HL-60 (cell line): ENCODE data around the gene PLXNA2.

Experiments
- GABPA ChIP-seq: IDR thresholded peaks from 2 replicates; pipeline ENCODE4 v1.6.1; 2012; ENCODE audit warnings: low read depth
- POLR2AphosphoS5 ChIP-seq: IDR thresholded peaks from 2 replicates; pipeline ENCODE4 v1.6.1; 2012; ENCODE audit warnings: low read depth
- REST ChIP-seq: IDR thresholded peaks from 2 replicates; pipeline ENCODE4 v1.6.1; 2012; ENCODE audit warnings: low read depth; ENCODE audit not compliant: insufficient replicate concordance
- SPI1 ChIP-seq: IDR thresholded peaks from 2 replicates; pipeline ENCODE4 v1.6.1; 2012; ENCODE audit warnings: low read depth, mild to moderate bottlenecking, borderline replicate concordance
- TF ChIP-seq, protein P1 (sequence below): IDR thresholded peaks from one replicate; pipeline ENCODE4 v1.5.1; 2011; ENCODE audit warnings: low read length, control low read depth, inconsistent platforms; ENCODE audit not compliant: insufficient read depth

DNA sequence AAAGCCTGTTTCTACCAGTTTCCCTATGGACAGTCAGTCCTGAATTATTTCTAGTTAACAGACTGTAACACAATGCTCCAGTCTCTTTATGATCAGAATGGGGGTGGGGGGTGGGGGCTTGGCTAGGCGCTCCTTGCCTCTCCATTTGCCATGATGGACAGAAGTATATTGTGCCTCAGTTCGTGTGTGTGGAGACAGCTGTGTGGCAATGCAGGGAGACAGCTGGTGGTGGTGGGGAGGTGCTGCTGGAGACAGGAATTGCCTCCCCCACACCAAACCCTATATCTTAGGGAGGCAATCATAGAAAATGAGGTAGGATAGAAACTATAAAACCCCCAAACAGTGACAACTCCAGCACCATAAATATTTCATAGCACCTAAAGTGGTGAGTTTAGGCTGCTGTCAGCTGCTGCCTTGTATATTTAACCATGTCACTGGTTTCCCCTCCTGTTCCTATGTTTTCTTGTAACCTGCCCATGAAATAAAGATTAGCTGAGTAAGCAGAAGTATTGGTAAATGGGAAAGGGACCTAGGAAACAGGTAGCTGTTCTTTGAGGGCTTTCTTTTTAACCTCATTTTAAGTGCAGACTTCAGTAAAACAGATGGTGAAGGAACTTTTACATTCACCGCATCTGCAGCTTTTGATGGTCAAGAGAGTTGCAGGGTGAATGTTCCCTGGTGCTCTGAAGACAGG, 3.4 kb downstream of the PLXNA2 start:
- TF ChIP-seq GABPA (no peak), REST (no peak), POLR2AphosphoS5 (no peak), SPI1 (no peak)
- TF ChIP-seq, protein P1, sequence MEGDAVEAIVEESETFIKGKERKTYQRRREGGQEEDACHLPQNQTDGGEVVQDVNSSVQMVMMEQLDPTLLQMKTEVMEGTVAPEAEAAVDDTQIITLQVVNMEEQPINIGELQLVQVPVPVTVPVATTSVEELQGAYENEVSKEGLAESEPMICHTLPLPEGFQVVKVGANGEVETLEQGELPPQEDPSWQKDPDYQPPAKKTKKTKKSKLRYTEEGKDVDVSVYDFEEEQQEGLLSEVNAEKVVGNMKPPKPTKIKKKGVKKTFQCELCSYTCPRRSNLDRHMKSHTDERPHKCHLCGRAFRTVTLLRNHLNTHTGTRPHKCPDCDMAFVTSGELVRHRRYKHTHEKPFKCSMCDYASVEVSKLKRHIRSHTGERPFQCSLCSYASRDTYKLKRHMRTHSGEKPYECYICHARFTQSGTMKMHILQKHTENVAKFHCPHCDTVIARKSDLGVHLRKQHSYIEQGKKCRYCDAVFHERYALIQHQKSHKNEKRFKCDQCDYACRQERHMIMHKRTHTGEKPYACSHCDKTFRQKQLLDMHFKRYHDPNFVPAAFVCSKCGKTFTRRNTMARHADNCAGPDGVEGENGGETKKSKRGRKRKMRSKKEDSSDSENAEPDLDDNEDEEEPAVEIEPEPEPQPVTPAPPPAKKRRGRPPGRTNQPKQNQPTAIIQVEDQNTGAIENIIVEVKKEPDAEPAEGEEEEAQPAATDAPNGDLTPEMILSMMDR = no peak
